CD8-positive, alpha-beta memory T cell (primary cell): ENCODE data around the gene PCOLCE2. TPM values are rescaled to one million over a fixed set of nuclear protein-coding genes. Genes with fewer than 3 reads are reported as not detected.

Experiments
- CTCF ChIA-PET: fragments of 350-600 bp; sonication (Branson Sonifier 250); formaldehyde crosslinking; loops from one replicate; lab custom pipeline; 2021; ENCODE audit warnings: antibody characterized with exemption; lab: Charles Lee
- POLR2A ChIA-PET: fragments of 350-600 bp; sonication (Branson Sonifier 250); formaldehyde crosslinking; loops from one replicate; lab custom pipeline; 2021; ENCODE audit warnings: antibody characterized with exemption; lab: Charles Lee
- DNase-seq, 5 donors: peaks; one replicate each; pipeline versions ENCODE4 v3.0.0 to v3.0.0-alpha.2; 2020 to 2022; ENCODE audit warnings: mixed read lengths in 1 of 5
- H3K27ac ChIP-seq: one replicate; pipeline ENCODE4 v1.7.0; 2013; ENCODE audit warnings: low read depth, mild to moderate bottlenecking, low read length, moderate library complexity
- H3K27me3 ChIP-seq: 2 replicates; pipeline ENCODE4 v1.7.0; 2013; ENCODE audit warnings: low read length, mild to moderate bottlenecking; ENCODE audit not compliant: insufficient read depth, poor library complexity, severe bottlenecking
- H3K36me3 ChIP-seq: 2 replicates; pipeline ENCODE4 v1.7.0; 2013; ENCODE audit warnings: mild to moderate bottlenecking, low read length, moderate library complexity; ENCODE audit not compliant: insufficient read depth
- H3K4me1 ChIP-seq: 2 replicates; pipeline ENCODE4 v1.7.0; 2013; ENCODE audit warnings: mild to moderate bottlenecking, low read length, moderate library complexity; ENCODE audit not compliant: insufficient read depth
- H3K4me3 ChIP-seq: 2 replicates; pipeline ENCODE4 v1.7.0; 2013; ENCODE audit warnings: mild to moderate bottlenecking, low read length
- H3K9me3 ChIP-seq: 2 replicates; pipeline ENCODE4 v1.7.0; 2013; ENCODE audit warnings: mild to moderate bottlenecking, low read length
- H3K27ac Mint-ChIP-seq, 8 donors: one replicate each; pipeline ENCODE4 v1.8.0; 2020 to 2021; ENCODE audit warnings: mixed read lengths in 8 of 8, mild to moderate bottlenecking in 6 of 8, inconsistent platforms in 3 of 8, moderate library complexity in 3 of 8
- H3K27me3 Mint-ChIP-seq, 2 donors: one replicate each; pipeline ENCODE4 v1.8.0; 2020 to 2021; ENCODE audit warnings: mixed read lengths in 2 of 2, mild to moderate bottlenecking in 1 of 2, moderate library complexity in 1 of 2
- H3K36me3 Mint-ChIP-seq, 3 donors: one replicate each; pipeline ENCODE4 v1.8.0; 2020 to 2021; ENCODE audit warnings: mixed read lengths in 3 of 3, inconsistent platforms in 1 of 3, mild to moderate bottlenecking in 1 of 3
- H3K4me1 Mint-ChIP-seq, 3 donors: one replicate each; pipeline ENCODE4 v1.8.0; 2020 to 2021; ENCODE audit warnings: mixed read lengths in 3 of 3, inconsistent platforms in 1 of 3, mild to moderate bottlenecking in 1 of 3
- H3K4me3 Mint-ChIP-seq, 7 donors: one replicate each; pipeline ENCODE4 v1.8.0; 2020 to 2021; ENCODE audit warnings: mixed read lengths in 7 of 7, mild to moderate bottlenecking in 6 of 7, moderate library complexity in 4 of 7, inconsistent platforms in 2 of 7
- H3K9me3 Mint-ChIP-seq, 5 donors: one replicate each; pipeline ENCODE4 v1.8.0; 2020 to 2022; ENCODE audit warnings: mixed read lengths in 5 of 5, mild to moderate bottlenecking in 3 of 5, moderate library complexity in 2 of 5, inconsistent platforms in 1 of 5
- polyA plus RNA-seq: library from polyadenylated mRNA; unstranded; fragments of 300-500 nt; fragmentation: Illumina TruSeq; gene quantifications from one replicate; pipeline ENCODE4 v1.2.3, GENCODE V29; 2021
- total RNA-seq, 2 experiments: library from RNA; stranded (reverse); gene quantifications; one replicate each; pipeline ENCODE4 v1.2.3, GENCODE V29; 2021

The PCOLCE2 gene
- total and polyA plus RNA-seq, 3 experiments from 2014 or later = not detected

DNA sequence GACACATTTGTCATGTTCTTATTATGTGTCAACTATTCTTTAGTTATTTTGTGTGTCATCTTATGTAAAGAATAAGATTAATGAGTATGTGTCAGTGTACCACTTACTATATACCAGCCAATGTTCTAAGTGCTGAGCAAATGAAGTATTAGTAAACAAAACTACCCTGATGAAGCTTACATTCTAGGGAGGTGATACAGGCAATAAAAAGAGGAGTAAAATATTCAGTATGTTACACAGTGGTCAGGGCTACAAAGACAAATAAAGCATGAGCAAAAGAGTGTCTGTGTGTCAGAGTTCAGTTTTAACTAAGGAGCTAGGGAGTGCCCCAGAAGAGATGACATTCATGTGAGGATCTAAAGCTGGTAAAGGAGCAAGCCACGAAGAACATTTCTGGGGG is 86.0 kb downstream of the PCOLCE2 start:
- no peaks in the 10 kb centered on the region for H3K27me3 ChIP-seq
- ChIA-PET POLR2A (no interaction called here), CTCF (no interaction called here)
- H3K9me3 Mint-ChIP-seq = no peaks in the 10 kb centered on the region
- H3K36me3 ChIP-seq = no peaks in the 10 kb centered on the region
- H3K9me3 ChIP-seq = no peaks in the 10 kb centered on the region
- no peaks in the 10 kb centered on the region for H3K4me1 ChIP-seq
- no peaks in the 10 kb centered on the region for H3K4me1 Mint-ChIP-seq
- no peak for DNase-seq
- H3K27me3 Mint-ChIP-seq = peaks cover 0 to 1% of the 10 kb centered on the region in 2 donors
- H3K27ac Mint-ChIP-seq = peak overlapping the region in 1 of 8 donors; percentile 1
- no peak overlapping the region for H3K27ac ChIP-seq
- H3K36me3 Mint-ChIP-seq = peaks cover 0 to 5% (median 5%) of the 10 kb centered on the region in 3 donors
- H3K4me3 Mint-ChIP-seq = no peak overlapping the region
- H3K4me3 ChIP-seq = no peak overlapping the region

DNA sequence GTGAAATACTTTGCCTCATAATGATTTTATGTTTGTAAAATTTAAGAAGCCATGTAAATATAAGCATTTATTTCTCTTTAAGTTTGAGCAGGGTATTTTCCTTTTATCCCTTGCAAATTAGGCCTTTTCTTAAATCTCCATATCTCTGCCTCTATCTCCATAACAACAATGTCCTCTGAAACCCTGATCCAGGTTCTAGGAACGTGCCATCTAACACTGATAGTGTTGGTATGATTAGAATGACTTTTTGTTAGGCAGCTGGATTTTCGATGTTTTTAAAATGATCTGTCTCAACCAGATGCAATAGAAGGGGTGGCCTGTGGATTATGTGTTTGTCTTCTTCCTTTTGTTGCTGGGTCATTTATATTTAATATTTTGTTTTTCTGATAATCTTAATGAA is 87.1 kb downstream of the PCOLCE2 start:
- no peaks in the 10 kb centered on the region for H3K27me3 ChIP-seq
- no peaks in the 10 kb centered on the region for H3K4me1 Mint-ChIP-seq
- H3K27ac ChIP-seq = no peak overlapping the region
- H3K4me3 Mint-ChIP-seq = no peak overlapping the region
- H3K4me3 ChIP-seq = no peak overlapping the region
- no peaks in the 10 kb centered on the region for H3K9me3 ChIP-seq
- no peak overlapping the region for H3K27ac Mint-ChIP-seq
- H3K36me3 Mint-ChIP-seq = peaks cover 0 to 5% (median 5%) of the 10 kb centered on the region in 3 donors
- H3K27me3 Mint-ChIP-seq = peaks cover 0 to 1% of the 10 kb centered on the region in 2 donors
- ChIA-PET CTCF (no interaction called here), POLR2A (no interaction called here)
- no peak for DNase-seq
- no peaks in the 10 kb centered on the region for H3K36me3 ChIP-seq
- no peaks in the 10 kb centered on the region for H3K4me1 ChIP-seq
- no peaks in the 10 kb centered on the region for H3K9me3 Mint-ChIP-seq

DNA sequence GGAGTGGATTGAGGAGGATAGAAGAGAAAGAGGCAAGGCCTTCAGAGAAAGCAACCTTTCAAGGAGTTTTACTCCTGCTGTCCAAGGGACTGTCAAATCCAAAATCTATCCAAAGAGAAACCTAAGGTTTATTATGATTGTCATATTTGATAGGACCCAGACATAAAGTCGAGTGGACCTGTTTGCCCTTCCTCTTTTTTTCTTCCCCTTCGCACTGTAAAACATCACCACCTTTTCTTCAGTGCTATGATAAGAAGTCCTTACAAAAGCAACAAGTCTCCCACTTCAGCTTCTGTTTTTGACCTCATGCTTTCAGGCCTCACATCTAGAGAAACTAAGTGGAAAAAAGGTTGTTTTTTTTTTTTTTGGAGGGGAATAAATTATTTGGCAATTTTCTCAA is 92.1 kb downstream of the PCOLCE2 start:
- Histone ChIP-seq H3K27me3 (no peaks in the 10 kb centered on the region), H3K36me3 (no peaks in the 10 kb centered on the region), H3K4me1 (no peaks in the 10 kb centered on the region), H3K27ac (no peak overlapping the region), H3K4me3 (no peak overlapping the region), H3K9me3 (no peaks in the 10 kb centered on the region)
- Mint-ChIP-seq H3K9me3 (no peaks in the 10 kb centered on the region), H3K36me3 (no peaks in the 10 kb centered on the region), H3K4me3 (no peak overlapping the region), H3K27me3 (no peaks in the 10 kb centered on the region), H3K27ac (no peak overlapping the region), H3K4me1 (no peaks in the 10 kb centered on the region)
- ChIA-PET POLR2A (no interaction called here), CTCF (no interaction called here)
- no peak for DNase-seq

DNA sequence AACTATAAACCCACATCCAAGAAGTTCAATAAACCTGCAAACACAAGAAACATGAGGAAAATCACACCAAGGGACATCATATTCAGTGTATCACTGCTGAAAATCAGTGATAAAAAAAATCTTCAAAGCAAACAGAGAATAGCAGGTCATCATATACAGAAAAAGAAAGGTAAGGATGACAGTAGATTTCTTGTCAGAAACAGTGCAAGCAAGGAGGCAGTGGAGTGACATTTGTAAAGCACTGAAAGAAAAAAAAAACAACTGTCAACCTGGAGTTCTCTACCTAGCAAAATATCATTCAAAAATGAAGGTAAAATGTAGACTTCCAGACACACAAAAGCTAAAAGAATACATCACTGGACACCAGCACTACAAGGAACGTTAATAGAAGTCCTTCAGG is 93.6 kb downstream of the PCOLCE2 start:
- Mint-ChIP-seq H3K27me3 (no peaks in the 10 kb centered on the region), H3K9me3 (no peaks in the 10 kb centered on the region), H3K27ac (no peak overlapping the region), H3K4me1 (no peaks in the 10 kb centered on the region), H3K4me3 (no peak overlapping the region), H3K36me3 (no peaks in the 10 kb centered on the region)
- H3K27me3 ChIP-seq = no peaks in the 10 kb centered on the region
- H3K4me3 ChIP-seq = no peak overlapping the region
- no peaks in the 10 kb centered on the region for H3K36me3 ChIP-seq
- DNase-seq = no peak
- H3K9me3 ChIP-seq = no peaks in the 10 kb centered on the region
- ChIA-PET CTCF (no interaction called here), POLR2A (no interaction called here)
- no peak overlapping the region for H3K27ac ChIP-seq
- no peaks in the 10 kb centered on the region for H3K4me1 ChIP-seq

DNA sequence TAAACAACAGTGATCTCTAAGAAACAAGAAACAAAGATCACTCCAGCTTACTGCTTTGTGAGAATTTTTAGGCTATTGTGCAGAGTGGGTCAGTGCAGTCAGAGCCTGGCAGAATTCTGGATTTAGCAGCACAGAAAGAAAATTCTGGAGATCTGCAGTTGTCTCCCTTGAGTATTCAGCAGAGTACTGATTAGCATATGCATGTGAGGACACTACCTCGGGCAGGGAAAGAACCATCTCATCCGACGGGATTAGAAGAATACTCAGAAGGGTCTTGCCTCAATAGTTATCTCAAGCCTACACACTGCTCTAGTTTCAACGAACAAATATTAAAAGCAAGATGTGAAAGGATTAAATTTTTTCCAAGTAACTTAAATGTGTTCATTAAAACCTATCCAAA is 94.4 kb downstream of the PCOLCE2 start:
- Histone ChIP-seq H3K27ac (no peak overlapping the region), H3K27me3 (no peaks in the 10 kb centered on the region), H3K4me1 (no peaks in the 10 kb centered on the region), H3K4me3 (no peak overlapping the region), H3K9me3 (no peaks in the 10 kb centered on the region), H3K36me3 (no peaks in the 10 kb centered on the region)
- Mint-ChIP-seq H3K27me3 (no peaks in the 10 kb centered on the region), H3K9me3 (no peaks in the 10 kb centered on the region), H3K27ac (no peak overlapping the region), H3K36me3 (no peaks in the 10 kb centered on the region), H3K4me3 (no peak overlapping the region), H3K4me1 (no peaks in the 10 kb centered on the region)
- DNase-seq = no peak
- ChIA-PET CTCF (no interaction called here), POLR2A (no interaction called here)

DNA sequence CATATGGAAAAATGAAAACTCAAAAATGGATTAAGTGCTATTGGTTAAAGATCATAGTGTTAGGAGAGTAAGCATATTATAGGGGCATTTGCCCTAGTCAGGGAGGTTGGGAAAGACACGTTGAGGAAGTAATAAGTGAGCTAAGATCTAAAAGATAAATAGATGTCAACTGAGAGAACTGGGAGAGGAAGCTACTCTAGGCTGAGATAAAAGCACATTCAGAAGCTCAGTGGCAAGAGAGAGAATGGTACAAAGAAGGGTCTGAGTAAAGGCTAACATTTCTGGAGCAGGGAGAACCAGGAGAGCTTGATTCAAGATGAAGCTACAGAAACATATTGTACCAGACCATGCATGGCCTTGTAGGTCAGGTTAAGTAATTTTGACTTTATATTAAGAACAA is 101.2 kb downstream of the PCOLCE2 start:
- H3K4me3 Mint-ChIP-seq = no peak overlapping the region
- H3K9me3 ChIP-seq = no peaks in the 10 kb centered on the region
- no peaks in the 10 kb centered on the region for H3K4me1 Mint-ChIP-seq
- ChIA-PET CTCF (no interaction called here), POLR2A (no interaction called here)
- H3K27me3 ChIP-seq = no peaks in the 10 kb centered on the region
- no peak overlapping the region for H3K27ac Mint-ChIP-seq
- DNase-seq = no peak
- H3K9me3 Mint-ChIP-seq = no peaks in the 10 kb centered on the region
- no peaks in the 10 kb centered on the region for H3K4me1 ChIP-seq
- no peaks in the 10 kb centered on the region for H3K36me3 ChIP-seq
- peaks cover 2 to 14% (median 3%) of the 10 kb centered on the region in 3 donors for H3K36me3 Mint-ChIP-seq
- no peak overlapping the region for H3K4me3 ChIP-seq
- H3K27ac ChIP-seq = no peak overlapping the region
- no peaks in the 10 kb centered on the region for H3K27me3 Mint-ChIP-seq

DNA sequence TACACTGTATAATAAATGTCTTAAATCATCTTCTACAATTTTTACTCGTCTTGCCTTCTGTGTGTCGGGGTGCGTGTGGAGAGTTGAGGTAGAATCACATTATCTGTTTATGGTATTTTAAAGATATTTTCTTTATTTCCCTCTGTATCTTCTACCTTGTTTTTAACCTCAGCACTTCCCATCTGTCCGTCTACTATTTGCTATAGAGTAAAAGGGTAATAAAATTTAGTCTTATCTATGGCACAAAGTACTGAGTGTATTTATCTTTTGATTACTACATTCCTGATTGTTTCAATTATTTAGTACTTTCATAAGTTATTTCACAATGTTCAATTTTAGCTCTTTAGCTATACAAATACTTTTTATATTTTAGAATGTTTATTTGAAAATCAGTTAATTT is 102.9 kb downstream of the PCOLCE2 start:
- H3K4me1 Mint-ChIP-seq = no peaks in the 10 kb centered on the region
- CTCF ChIA-PET = no interaction called here
- H3K9me3 ChIP-seq = no peaks in the 10 kb centered on the region

DNA sequence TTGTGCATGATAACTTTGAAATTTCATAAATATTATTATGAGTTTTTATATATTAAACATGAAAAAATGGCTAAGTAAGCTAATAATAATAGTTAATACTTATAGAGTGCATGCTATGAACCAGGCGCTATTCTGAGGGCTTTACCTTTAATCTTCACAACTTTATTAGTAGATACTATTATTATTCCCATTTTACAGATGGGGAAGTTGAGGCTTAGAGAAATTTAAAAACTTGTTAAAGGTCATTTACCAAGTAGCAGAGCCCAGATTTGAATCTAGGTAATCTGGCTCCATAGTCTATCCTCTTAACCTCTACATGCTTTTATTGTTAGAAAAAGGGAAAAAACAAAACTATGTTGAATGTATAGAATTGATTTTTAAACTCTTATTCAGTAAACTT is 104.7 kb downstream of the PCOLCE2 start:
- Histone ChIP-seq H3K4me3 (no peak overlapping the region), H3K27ac (no peak overlapping the region), H3K27me3 (no peaks in the 10 kb centered on the region), H3K4me1 (no peaks in the 10 kb centered on the region), H3K36me3 (no peaks in the 10 kb centered on the region), H3K9me3 (no peaks in the 10 kb centered on the region)
- ChIA-PET CTCF (no interaction called here), POLR2A (no interaction called here)
- Mint-ChIP-seq H3K9me3 (no peaks in the 10 kb centered on the region), H3K36me3 (peaks cover 2 to 24% (median 6%) of the 10 kb centered on the region in 3 donors), H3K27ac (no peak overlapping the region), H3K4me1 (no peaks in the 10 kb centered on the region), H3K27me3 (no peaks in the 10 kb centered on the region), H3K4me3 (no peak overlapping the region)
- no peak for DNase-seq

More for the DNA sequence above, 102.9 kb downstream of the PCOLCE2 start:
- no peaks in the 10 kb centered on the region for H3K27me3 Mint-ChIP-seq
- peaks cover 2 to 24% (median 6%) of the 10 kb centered on the region in 3 donors for H3K36me3 Mint-ChIP-seq
- Histone ChIP-seq H3K27ac (no peak overlapping the region), H3K4me3 (no peak overlapping the region), H3K27me3 (no peaks in the 10 kb centered on the region), H3K4me1 (no peaks in the 10 kb centered on the region), H3K36me3 (no peaks in the 10 kb centered on the region)
- no peak overlapping the region for H3K4me3 Mint-ChIP-seq
- no peak overlapping the region for H3K27ac Mint-ChIP-seq
- no peaks in the 10 kb centered on the region for H3K9me3 Mint-ChIP-seq
- DNase-seq = no peak
- POLR2A ChIA-PET = no interaction called here

DNA sequence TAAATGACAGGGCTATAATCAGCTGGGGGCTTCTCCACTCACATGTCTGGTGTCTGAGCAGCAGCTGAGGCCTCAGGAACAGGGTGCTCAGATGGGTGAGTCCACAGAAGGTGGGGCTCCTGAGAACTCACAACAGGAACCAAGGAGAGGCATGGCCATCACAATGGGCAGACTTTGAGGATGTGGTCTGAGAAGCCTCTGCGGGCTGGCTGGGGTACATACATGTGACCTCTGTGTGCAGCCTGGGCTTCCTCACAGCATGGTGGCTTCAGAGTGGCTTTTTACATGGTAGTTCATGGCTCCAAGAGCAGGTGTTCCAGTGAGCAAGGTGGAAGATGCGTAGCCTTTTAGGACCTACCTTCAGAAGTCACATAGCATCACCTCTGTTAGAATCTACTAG is 106.3 kb downstream of the PCOLCE2 start:
- H3K4me3 Mint-ChIP-seq = no peak overlapping the region
- POLR2A ChIA-PET = no interaction called here
- no peaks in the 10 kb centered on the region for H3K27me3 ChIP-seq

More for the DNA sequence above, 106.3 kb downstream of the PCOLCE2 start:
- Mint-ChIP-seq H3K36me3 (peaks cover 2 to 24% (median 6%) of the 10 kb centered on the region in 3 donors), H3K4me1 (no peaks in the 10 kb centered on the region), H3K27me3 (no peaks in the 10 kb centered on the region), H3K27ac (no peak overlapping the region), H3K9me3 (no peaks in the 10 kb centered on the region)
- Histone ChIP-seq H3K27ac (no peak overlapping the region), H3K4me1 (no peaks in the 10 kb centered on the region), H3K36me3 (no peaks in the 10 kb centered on the region), H3K9me3 (no peaks in the 10 kb centered on the region), H3K4me3 (no peak overlapping the region)
- no peak for DNase-seq
- CTCF ChIA-PET = no interaction called here
